GM13977 (cell line): ENCODE results near the gene ZBTB7B.
"Not testable (repeated sequence)": the region's sequence is repeated elsewhere in the genome, so short reads cannot be mapped to it uniquely, and the experiment has no call there.

ENCODE experiments used
- DNase-seq: peaks from one replicate; pipeline ENCODE4 v3.0.0; 2012; ENCODE audit warnings: low spot score
- in situ Hi-C: fragments of 300-500 bp; cut with MboI; formaldehyde crosslinking; loops from one replicate; pipeline ENCODE4 v1.12.0; 2022; ENCODE audit warnings: low sequenced_read_pairs, low pct_unique_long_range_greater_than_20kb, mixed read lengths, inconsistent platforms; ENCODE audit not compliant: unreplicated experiment
- TF ChIP-seq, protein P1 (sequence below): IDR thresholded peaks from 2 replicates; pipeline ENCODE4 v1.5.1; 2012; ENCODE audit warnings: mild to moderate bottlenecking, control low read depth; ENCODE audit not compliant: insufficient read depth; ENCODE audit errors: extremely low read depth, missing control alignments

ZBTB7B gene

DNA sequence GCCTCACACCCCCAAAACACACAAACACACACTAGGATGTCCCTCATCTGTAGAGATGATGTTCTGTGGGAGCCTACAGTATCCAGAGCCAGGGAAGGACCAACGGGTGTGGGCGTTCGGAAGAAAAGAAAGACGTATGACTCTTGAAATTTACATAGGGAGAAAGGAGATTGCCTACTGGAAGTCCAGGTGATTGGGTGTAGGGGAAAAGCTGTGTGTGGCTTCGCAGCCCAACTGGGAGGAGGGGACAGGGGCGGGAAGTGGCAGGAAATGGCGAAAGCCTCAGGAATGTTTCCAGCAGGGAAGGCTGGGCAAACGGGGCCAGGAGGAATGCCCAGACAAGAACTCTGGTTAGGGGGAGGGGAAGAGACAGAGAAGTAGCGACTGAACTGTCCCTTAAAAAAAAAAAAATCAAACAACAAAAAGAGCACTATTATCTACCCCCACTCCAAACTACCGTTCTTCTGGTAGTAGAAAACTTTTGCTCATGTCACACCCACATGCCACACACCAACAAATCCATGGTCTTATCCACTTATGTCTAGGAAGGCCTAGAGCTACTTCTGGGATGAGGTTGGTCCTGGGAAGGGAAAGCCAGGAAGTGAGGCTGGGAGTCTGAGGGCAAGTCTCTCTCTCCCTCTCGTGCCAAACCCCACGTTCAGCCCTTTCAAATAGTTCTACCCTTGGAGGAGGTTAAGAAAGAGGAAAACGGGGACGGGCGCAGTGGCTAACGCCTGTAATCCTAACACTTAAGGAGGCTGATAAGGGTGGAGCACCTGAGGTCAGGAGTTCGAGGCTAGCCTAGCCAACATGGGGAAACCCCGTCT lies 29.9 kb upstream of the ZBTB7B start:
- no peak for DNase-seq
- in situ Hi-C loops = no loop called here
- TF ChIP-seq, protein P1, sequence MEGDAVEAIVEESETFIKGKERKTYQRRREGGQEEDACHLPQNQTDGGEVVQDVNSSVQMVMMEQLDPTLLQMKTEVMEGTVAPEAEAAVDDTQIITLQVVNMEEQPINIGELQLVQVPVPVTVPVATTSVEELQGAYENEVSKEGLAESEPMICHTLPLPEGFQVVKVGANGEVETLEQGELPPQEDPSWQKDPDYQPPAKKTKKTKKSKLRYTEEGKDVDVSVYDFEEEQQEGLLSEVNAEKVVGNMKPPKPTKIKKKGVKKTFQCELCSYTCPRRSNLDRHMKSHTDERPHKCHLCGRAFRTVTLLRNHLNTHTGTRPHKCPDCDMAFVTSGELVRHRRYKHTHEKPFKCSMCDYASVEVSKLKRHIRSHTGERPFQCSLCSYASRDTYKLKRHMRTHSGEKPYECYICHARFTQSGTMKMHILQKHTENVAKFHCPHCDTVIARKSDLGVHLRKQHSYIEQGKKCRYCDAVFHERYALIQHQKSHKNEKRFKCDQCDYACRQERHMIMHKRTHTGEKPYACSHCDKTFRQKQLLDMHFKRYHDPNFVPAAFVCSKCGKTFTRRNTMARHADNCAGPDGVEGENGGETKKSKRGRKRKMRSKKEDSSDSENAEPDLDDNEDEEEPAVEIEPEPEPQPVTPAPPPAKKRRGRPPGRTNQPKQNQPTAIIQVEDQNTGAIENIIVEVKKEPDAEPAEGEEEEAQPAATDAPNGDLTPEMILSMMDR = no peak

DNA sequence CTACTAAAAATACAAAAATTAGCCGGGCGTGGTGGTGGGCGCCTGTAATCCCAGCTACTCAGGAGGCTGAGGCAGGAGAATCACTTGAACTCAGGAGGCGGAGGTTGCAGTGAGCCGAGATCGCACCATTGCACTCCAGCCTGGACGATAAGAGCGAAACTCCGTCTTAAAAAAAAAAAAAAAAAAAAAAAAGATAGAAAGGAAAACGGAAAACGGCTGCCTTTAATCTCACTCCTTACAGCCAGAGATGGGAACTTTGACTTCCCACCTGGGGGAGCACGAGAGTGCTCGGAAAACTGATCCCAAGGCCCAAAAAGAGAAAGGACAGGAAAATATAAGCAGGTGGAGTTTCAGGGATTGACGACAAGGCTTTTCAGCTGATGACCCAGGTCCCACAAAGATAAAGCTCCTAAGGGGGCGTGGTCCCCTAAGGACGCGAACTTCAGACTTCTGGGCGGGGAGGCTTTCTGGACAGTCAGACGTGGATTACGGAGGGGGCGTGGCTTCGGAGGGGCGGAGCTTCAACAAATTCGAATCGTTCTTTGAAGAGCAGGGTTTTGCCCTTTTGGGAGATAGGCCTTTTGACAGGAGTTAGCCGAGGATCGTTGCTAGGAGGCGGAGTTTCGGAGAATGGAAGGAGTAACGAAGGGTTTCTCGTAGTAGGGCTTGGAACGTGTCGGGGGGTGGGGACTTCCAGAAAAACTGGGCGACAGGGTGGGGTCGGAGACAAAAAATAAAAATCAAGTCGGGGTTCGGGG lies 29.1 kb upstream of the ZBTB7B start:
- TF ChIP-seq, protein P1 = no peak
- DNase-seq = peak; percentile 90
- in situ Hi-C loops = no loop called here

DNA sequence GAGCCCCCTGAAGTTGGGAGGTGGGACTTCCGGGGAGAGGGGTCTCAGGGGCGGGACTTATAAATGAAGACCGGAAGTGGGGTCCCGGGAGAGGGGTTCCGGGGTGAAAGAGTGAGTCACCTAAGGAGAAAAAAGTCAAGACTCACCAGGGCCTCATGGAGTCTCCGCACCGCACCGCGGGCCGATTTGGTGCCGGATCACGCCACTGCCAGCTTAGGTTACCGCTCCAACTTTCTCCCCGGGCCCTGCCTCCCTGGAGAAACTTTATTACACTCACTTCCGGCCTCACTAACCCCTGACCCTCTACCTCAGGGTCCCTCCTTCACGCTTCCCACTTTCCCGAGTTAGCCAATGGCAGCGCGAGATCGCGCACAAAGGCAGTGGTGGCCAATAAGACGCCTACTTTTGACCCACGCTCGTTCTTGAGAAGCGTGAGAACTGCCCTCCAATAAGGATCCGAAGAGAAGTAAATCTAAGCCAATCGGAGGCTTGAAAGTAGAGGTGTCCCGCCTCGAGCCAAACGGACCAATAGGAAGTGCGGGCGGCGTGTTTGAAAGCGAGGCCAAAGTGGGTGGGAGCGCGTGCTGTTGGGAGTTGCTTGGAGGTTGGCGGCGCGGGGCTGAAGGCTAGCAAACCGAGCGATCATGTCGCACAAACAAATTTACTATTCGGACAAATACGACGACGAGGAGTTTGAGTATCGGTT lies 28.3 kb upstream of the ZBTB7B start, which contains the start of gene CKS1B:
TSS of gene CKS1B (plus strand) at position 580 of the 706 bp plus-strand sequence. CDS start at position 645, 65 bp downstream.
- TF ChIP-seq, protein P1 = no peak
- peak; percentile 95 for DNase-seq
- in situ Hi-C loops = no loop called here

DNA sequence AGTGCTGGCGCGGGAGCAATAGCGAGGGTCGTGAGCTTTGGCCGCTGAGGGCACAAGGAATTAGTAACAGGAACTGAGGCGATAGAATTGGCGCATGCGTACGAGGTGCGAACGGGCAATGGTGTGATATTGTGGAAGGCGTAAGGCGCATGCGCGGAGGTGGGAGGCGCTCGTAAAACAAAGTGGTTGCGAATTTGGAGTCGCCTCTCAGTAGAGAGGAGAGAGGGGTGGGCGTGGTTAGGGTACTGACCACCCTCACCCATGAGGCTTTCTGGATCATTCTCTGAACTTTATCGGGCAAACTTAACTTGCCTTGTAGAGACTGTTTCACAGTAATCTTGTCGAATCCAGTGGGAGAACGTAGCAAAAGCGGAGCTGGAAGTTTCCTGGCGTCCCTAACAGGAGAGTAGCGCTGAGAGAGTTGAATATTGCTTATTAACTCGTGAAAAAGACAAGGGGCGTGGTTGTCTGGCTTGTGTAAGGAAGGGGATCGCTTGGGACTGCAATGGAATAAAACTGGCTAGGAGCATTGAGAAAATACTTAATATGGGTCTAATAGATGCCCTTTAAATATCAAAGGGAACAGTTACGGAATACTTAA lies 27.7 kb upstream of the ZBTB7B start:
- peak; percentile 89 for DNase-seq
- in situ Hi-C loops = no loop called here
- TF ChIP-seq, protein P1 = no peak

DNA sequence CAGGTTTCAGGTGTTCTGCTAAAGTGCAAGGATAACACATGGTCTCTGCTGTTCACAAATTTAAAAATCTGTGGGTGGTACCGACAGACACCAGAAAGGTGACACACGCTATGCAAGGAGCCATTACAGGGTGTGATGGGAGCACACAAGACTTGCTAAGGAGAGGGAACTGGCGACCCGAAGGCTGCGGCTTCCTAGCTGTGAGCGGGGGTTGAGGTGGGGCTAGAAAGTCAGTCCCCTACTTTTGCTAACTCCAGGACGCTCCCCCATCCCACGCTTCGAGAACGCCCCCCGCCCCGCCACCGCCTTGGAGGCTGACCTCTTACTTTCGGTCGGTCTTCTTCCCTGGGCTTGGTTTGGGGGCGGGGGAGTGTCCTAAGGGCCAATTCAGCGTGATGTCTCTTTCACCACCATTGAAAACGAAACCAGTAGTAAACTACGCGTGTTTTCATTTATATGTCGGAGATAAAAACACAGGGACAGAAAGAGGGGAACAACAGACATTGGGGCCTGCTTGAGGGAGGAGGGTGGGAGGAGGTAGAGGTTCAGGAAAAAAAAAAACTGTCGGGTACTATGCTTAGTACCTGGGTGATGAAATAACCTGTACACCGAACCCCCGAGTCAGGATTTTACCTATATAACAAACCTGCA lies 27.1 kb upstream of the ZBTB7B start:
- in situ Hi-C loops = no loop called here
- DNase-seq = peak; percentile 55
- TF ChIP-seq, protein P1 = no peak

DNA sequence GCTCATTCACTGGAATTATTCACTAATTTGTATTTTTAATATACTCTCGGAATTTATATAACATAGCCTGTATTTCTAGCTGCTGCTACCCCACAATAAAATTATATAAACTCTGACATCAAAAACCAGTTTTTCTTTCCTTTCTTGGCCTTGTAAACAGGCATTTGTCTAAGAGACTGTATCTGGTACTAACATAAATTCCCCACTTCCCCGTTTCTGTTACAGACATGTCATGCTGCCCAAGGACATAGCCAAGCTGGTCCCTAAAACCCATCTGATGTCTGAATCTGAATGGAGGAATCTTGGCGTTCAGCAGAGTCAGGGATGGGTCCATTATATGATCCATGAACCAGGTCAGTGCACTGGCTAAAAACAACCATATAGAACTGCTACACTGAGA lies 24.8 kb upstream of the ZBTB7B start:
- in situ Hi-C loops, DNase-seq: not testable (repeated sequence)
